Stimulated activated CD4-positive, alpha-beta T cell treated with anti-CD3 and anti-CD28 coated beads, Interleukin-4, amount 100 ng/mL, for 48 hours (primary cell): ENCODE data around the gene HOMEZ.
A peak's percentile ranks its signal among the peaks of the same experiment; 100 is the strongest.
"Not testable (repeated sequence)": the region's sequence is repeated elsewhere in the genome, so short reads cannot be mapped to it uniquely, and the experiment has no call there.

Experiments
- DNase-seq, 2 donors: peaks; one replicate each; pipeline ENCODE4 v3.0.0-alpha.2; 2020; ENCODE audit warnings: low read depth in 2 of 2

HOMEZ gene

GRCh38 chr14:23286020-23286901, at the start of gene HOMEZ:
TSS of gene HOMEZ (minus strand) at chr14:23286132. CDS start at chr14:23285952, 180 bp downstream.
- DNase-seq = peak; percentile 97 to 98

- DNase-seq = no peak
Observed at GRCh38 chr14:23335623-23336022, 49.7 kb upstream of the HOMEZ start.

- peak; percentile 34 to 57 for DNase-seq
Observed at GRCh38 chr14:23327947-23328744, 42.2 kb upstream of the HOMEZ start.

- no peak for DNase-seq
Observed at GRCh38 chr14:23326491-23327332, 40.8 kb upstream of the HOMEZ start.

GRCh38 chr14:23325746-23326145, 39.8 kb upstream of the HOMEZ start:
- not testable (repeated sequence) for DNase-seq

- no peak for DNase-seq
Observed at GRCh38 chr14:23324993-23325392, 39.1 kb upstream of the HOMEZ start.

GRCh38 chr14:23324455-23324846, 38.5 kb upstream of the HOMEZ start:
- no peak for DNase-seq

GRCh38 chr14:23323838-23324454, 38.0 kb upstream of the HOMEZ start:
- no peak for DNase-seq

GRCh38 chr14:23322568-23323517, 36.9 kb upstream of the HOMEZ start:
- DNase-seq = no peak

- DNase-seq = peak; percentile 59 to 60
Observed at GRCh38 chr14:23321572-23322547, 35.9 kb upstream of the HOMEZ start.

GRCh38 chr14:23320584-23321571, 34.9 kb upstream of the HOMEZ start, which contains the start of gene PABPN1:
TSS of gene PABPN1 (plus strand) at chr14:23321457. CDS start at chr14:23321470, 13 bp downstream.
- peak; percentile 88 to 96 for DNase-seq

- no peak for DNase-seq
Observed at GRCh38 chr14:23319746-23320583, 34.0 kb upstream of the HOMEZ start.

GRCh38 chr14:23316300-23316699, 30.4 kb upstream of the HOMEZ start:
- DNase-seq = no peak

GRCh38 chr14:23310546-23310945, 24.6 kb upstream of the HOMEZ start:
- no peak for DNase-seq

GRCh38 chr14:23308721-23309445, 23.0 kb upstream of the HOMEZ start:
- no peak for DNase-seq
